Endothelial cell of umbilical vein (primary cell): Measurements from ENCODE around the gene GRID1.

Experiments
- CTCF ChIP-seq, 2 donors: IDR thresholded peaks; 1 replicate in 1 of 2; 2 replicates in 1 of 2; pipeline ENCODE4 v1.5.1; 2011; ENCODE audit warnings: low read length in 2 of 2, mild to moderate bottlenecking in 2 of 2, moderate library complexity in 2 of 2, control low read depth in 1 of 2, inconsistent platforms in 1 of 2, low read depth in 1 of 2; ENCODE audit not compliant: insufficient read depth in 1 of 2; ENCODE audit errors: extremely low read depth in 1 of 2
- EZH2 ChIP-seq: IDR thresholded peaks from 2 replicates; pipeline ENCODE4 v1.6.1; 2012; ENCODE audit warnings: borderline replicate concordance, low read depth, mild to moderate bottlenecking, moderate library complexity, low read length, inconsistent platforms; ENCODE audit not compliant: severe bottlenecking
- FOS ChIP-seq: IDR thresholded peaks from 2 replicates; pipeline ENCODE4 v1.6.1; 2011; ENCODE audit warnings: mild to moderate bottlenecking, low read length, moderate library complexity, borderline replicate concordance; ENCODE audit not compliant: insufficient read depth
- GATA2 ChIP-seq: IDR thresholded peaks from 2 replicates; pipeline ENCODE4 v1.7.0; 2011; ENCODE audit warnings: low read depth, mild to moderate bottlenecking, moderate library complexity, mixed read lengths, low read length; ENCODE audit not compliant: insufficient read length, insufficient read depth
- JUN ChIP-seq: IDR thresholded peaks from 2 replicates; pipeline ENCODE4 v1.6.1; 2011; ENCODE audit warnings: borderline replicate concordance, low read depth; ENCODE audit not compliant: insufficient read length, insufficient read depth
- MYC ChIP-seq: IDR thresholded peaks from one replicate; pipeline ENCODE4 v1.6.1; 2011; ENCODE audit warnings: mild to moderate bottlenecking, low read depth, low read length
- POLR2A ChIP-seq: IDR thresholded peaks from 2 replicates; pipeline ENCODE4 v1.6.1; 2012; ENCODE audit warnings: low read depth, mild to moderate bottlenecking, control low read depth, low read length
- POLR2AphosphoS5 ChIP-seq: IDR thresholded peaks from 2 replicates; pipeline ENCODE4 v1.6.1; 2012; ENCODE audit warnings: low read depth, mild to moderate bottlenecking, control low read depth, low read length, moderate library complexity; ENCODE audit not compliant: insufficient read depth
- TF ChIP-seq, protein P1 (sequence below): IDR thresholded peaks from 2 replicates; pipeline ENCODE4 v1.6.1; 2011; ENCODE audit not compliant: insufficient read depth, insufficient read length

DNA sequence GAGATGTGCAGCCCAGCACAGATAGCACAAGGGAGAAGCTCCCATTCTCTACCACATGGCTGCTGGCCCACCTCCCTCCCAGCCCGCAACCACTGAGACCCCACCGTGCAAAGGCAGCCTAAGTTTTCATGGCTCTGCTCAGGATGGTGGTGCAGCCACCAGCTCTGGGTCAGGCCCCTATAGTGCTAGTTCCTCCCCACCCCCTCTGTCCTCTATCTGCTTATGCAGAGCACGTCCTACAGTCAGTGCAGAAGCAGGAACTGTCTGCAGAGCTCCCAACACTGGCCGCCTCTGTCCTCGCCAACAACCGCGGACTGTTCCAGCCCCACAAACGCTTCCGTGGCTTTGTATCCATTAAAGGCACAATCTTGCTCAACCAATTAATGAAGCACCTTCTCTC lies 278.9 kb downstream of the GRID1 start:
- no peak for TF ChIP-seq FOS
- TF ChIP-seq CTCF (IDR thresholded peaks at IDR 0.05; ENCODE audit: extremely low read depth in 1 of 2, insufficient read depth in 1 of 2, low read depth in 1 of 2, low read length in 2 of 2) = no peak
- TF ChIP-seq POLR2A = no peak
- TF ChIP-seq POLR2AphosphoS5 = no peak
- TF ChIP-seq EZH2 = no peak
- no peak for TF ChIP-seq GATA2
- TF ChIP-seq JUN = no peak
- TF ChIP-seq MYC = no peak
- TF ChIP-seq, protein P1, sequence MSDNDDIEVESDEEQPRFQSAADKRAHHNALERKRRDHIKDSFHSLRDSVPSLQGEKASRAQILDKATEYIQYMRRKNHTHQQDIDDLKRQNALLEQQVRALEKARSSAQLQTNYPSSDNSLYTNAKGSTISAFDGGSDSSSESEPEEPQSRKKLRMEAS = no peak
